Nucleus accumbens (tissue), 56 donors: ENCODE data around the gene CELF2.

Experiments used
- DNase-seq, 56 donors: peaks; one replicate each; lab custom pipeline; 2025; lab: John Stamatoyannopoulos, UW

The CELF2 gene

DNA sequence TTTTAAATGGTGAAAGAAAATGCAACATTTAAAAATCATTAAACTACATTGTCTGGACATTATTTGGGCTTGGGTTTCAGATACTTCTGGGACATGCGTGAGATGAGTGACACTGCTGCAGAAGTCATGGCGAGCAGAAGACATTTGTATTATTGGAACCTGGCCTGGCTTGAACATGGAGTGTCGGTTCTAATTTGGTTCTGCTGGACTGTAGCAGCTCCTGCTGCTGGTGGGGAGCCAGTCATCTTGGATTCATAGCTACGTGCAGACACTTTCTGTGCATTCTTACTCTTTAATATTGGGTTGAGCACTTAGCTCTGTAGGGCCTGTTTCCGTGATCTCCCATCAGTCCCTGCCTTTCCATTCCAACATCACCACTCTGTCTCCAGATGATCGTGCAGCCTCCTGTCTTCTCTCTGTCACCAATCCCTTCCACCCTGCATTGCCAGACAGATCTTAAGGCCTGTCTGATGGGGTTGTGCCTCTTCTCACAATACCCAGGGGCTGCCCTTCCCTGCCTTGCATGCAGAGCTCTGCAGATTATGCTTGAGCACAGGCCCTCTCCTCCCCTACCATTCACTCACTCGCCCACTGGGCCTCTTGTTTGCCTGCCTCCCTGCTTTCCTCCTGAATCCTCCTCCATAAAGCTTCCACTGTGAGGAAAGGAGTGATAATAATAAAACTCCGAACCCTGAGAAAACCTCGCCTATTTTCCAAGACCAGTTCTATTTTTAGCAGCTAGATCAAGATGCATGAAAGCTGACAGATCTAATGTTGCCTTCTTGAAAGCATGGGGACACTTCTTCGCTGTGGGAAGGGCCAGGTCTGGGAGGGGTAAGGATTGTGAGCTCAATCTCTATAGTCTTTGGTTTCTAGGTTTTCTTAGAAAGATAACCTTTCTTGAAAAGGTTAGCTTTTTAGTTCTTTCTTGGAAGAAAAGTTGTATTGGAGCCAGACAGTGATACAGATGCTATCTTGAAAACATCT lies 32.9 kb downstream of the CELF2 start:
- peak in 2 of 56 donors; percentile 41 to 51 for DNase-seq

DNA sequence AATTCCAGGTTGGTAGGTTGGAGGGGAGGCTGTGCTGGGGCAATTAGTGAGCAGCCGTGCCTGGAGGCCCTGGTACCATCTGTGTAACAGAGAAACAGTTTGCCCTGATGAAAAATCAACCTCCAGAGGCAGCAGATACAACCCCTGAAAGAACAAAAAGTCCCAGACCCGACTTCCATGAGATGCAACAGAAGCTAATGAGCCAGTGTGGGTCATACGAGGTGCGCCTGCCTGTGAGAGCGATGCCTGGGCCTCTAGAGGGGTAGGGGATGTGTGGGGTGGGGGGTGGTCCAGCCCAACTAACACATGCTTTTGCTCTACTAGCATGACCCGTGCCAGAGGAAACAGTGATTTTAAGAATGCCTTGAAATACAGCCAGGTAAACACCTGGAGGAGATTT lies 39.3 kb downstream of the CELF2 start:
- DNase-seq: no peak

DNA sequence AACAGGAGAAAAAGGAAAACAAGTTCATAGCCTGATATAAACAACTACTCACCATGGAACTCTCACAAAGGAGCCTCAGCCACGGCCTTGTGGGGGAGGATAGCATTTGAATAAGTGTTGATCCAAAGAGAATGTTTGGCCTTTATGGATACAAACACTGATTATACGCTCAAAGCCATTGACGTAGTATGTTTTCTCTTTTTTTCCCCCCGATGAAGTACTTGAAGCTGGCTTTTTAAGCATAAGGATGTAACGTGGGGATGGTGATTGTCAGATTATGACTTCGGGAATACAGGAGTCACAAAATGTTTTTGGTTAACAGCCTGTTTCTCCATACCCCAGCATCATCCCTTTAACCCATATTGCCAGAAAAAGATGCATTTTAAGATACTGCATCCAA lies 39.8 kb downstream of the CELF2 start:
- no peak for DNase-seq

DNA sequence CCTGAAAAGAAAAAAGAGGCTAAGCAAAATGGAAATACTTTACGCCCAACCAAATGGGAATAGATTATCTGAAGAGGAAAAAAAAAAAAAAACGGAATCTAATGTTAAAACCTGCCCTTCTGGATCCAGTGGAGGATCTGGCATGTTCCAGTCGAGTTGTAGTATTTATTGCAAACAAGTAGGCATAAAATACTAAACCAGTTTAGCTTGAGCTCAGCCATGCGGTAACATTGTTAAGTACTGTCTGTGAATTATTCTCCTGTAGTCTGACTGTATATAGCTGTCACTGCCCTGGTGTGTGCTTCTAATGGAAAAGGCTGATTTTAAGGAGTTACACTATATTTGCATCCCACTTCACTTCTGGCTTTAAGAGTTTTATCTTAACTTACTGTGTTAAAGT lies 40.3 kb downstream of the CELF2 start:
- DNase-seq: no peak

DNA sequence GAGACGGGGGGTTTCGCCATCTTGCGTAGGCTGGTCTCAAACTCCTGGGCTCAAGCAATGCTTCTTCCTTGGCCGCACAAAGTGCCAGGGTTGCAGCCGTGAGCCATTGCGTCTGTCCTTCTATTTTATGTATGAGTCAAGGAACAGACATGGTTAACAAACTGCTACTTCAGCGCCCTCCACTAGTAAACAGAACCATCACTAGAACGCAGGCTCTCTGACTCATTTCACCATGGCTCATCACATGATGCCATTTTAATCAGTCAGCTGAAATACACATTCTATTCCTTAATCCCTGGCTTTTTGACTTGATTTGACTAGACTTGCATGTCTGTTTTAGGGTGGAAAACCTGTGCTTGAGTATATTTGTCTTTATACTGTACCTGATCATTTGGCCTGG lies 41.3 kb downstream of the CELF2 start:
- DNase-seq: no peak

DNA sequence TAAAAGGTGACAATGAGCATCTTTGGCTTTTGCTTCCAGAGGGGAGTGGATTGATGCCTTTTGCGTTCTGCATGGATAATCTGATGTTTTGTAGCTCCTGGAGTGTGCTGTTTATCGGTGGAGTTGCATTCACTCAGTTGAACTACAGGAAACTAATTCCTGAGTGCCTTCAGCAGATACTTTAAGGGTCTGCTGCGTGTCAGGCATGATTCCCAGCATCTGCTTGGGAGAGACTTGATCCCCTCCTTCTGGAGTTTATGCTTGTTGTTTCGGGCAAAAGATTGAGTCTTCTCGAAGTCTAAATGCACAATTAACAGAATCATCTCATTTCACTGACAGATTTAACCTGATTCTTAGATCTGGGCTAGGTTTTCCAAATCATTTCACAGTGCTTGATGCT lies 46.2 kb downstream of the CELF2 start:
- no peak for DNase-seq

DNA sequence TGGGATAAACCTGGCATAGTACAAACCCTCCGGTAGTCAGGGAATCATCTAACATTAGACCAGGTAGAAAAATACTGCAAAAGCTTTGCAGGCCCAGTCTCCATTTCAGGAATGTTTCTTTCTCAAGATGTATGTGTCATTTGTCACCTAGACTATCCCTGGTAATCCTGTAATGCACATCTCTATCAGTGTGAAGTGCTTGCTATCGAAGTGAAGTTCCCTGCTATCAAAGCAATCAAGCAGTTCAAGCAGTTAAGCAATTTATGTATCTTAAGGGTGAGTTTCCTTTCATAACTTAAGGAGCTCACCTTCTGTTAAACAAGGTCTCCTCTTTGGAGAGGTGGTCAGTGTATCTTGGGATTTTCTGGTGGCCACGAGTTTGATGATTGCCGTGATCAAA lies 47.2 kb downstream of the CELF2 start:
- no peak for DNase-seq

DNA sequence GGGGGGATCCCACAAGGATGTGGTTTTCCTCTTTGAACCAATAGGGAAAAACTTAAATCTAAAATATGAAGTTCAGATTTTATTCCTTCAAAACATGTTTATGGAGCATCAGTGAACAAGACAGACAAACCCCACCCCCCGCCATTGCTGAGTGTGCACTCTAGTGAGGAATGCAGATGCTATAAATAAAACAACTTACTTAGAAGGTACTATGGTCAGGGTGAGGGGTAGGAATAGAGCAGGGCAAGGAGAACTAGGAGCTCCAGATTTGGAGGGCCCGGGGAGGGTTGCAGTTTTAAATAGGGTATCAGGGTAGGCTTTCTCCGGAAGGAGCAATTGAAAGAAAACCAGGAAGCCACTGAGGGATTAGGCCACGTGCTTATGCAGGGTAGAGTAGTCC lies 47.9 kb downstream of the CELF2 start:
- DNase-seq: no peak

DNA sequence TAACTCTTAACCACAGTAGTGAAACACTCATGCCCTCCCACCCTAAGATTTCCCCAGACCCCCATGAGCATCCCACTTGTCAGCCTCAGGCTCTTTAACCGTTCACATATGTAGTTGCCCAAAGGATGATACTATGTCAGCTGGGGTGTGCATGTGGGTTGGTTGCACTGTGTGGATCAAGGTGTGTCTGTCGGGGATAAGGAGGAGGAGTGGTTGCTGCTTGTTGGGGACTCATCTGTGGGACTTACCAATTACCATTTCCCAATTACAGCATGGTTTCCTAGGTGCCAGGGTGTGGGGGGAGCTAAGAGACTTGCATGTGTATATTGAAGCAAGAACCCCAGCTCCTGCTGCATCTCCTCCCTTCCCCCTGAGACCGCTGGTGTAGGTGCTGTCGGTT lies 48.8 kb downstream of the CELF2 start:
- DNase-seq: peak in 6 of 56 donors; percentile 21 to 37 (median 33)

DNA sequence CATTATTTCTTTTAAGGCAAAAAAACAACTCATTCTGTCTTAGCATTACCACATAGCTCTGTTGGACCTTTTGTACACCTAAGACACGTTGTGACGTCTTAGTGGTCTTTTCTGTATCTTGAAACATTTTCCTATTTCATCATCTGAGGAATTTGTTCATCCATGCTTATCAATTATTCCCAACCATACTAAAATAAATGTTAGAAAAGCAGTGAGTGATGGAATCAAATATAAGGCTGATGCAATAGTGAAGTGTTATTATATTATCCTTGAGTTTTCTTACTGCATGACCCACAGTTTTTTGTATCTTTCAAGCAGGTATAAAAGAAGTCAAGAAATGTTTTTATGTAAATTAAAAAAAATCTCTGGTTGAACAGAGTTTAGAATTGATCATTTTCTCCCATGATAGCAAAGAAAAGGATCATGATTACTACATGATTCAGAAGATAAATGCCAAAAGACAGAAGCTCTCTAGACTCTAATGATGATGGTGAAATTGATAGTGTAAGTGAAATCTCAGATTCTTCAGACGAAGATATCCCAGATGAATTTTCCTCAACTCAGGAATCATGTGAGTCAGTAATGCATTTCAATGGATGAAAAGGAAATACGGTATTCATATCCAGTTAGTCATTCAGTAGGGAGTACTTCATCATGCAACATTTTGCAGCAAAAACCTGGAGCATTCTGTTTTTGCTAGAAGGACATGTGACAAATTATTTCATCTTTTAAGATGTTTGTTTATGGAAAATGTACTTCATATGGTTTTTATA lies 51.4 kb downstream of the CELF2 start:
- DNase-seq: no peak

DNA sequence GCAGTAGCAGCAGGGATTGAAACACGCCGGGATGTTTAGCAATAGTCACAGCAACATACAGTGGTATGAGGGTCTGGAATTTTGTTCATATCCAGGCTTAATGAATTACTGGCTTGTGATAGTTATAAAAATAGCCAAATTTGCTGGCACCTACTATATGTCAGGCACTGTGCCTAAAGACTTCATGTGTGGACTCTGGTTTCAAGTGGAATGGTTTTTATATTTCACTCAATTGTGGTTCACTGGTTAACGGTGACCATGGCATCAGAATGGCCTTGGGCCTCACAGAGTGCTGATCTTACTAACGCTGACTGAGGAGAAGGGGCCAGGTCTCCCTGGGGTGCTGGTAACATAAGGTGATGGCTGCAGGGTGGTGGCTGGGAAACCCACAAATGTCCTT lies 55.7 kb downstream of the CELF2 start:
- DNase-seq: no peak

DNA sequence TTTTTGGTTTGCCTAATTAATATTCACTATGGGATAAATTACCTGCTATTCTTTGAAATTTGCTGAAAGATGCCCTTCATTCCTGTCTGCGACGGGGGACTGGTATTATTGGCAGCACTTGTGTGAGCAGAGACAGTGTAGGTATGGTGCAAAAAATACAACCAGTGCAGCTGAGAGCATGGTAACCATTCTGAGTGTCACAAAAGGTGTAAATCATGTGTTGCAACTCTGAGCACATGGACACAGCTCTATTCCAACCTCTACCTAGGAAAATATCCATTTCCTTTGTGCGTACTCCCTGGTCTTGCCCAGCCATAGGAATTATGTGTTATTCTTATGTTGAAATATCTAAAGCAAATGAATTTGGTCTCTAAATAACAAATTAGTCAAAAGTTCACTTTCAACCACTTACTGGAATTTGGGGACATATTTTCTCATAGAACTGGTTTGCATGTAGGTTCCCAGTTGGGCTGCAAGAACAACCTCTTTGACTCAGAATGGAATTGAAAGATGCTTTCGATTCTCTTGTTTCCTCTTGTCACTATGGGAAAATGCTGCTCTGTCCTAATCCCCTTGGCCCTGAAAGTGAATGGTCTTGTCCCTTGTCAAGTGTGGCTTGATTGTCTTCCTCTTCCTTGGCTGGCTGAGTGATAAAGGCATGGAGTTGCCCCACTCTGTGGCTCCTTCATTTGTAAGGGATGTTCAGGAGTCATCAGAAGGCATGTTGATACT lies 57.0 kb downstream of the CELF2 start:
- no peak for DNase-seq

DNA sequence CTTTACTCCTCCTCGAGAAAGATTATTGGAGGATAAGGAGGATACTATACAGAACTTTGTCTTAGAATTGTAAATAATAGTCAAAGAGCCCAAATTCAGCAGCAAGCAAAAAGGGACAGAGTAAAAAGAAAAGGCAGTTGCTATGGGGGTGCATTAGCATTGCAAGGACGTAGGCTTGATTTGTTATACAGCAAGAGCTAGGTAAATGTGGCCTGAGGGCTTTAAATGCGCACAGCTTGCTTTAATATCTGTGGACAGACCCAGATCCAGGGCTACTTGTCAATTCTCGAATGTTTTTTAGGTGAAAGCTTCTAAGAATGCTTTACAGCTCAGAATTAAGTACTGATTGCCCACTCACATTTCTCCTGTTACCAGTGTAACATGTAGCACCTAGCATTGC lies 58.5 kb downstream of the CELF2 start:
- no peak for DNase-seq

DNA sequence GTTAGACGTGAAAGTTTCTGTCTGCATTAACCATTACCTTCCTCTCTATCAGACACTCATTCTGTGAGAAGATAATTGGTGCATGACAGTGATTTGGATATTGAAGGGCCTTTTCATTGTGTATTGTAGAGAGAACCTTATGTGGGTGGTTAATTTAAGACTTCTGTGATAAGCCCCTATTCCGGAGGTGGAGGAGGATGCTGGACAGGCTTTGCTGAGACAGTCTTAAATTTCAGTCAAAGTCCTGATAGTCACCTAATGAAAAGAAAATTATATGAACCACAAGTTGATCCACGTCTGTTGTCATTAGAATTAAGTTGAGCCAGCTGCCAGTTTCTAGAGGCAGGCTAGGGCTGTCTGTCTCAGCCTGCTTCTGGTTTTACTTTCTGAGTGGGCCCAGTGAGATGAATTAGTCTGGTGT lies 62.9 kb downstream of the CELF2 start:
- no peak for DNase-seq

DNA sequence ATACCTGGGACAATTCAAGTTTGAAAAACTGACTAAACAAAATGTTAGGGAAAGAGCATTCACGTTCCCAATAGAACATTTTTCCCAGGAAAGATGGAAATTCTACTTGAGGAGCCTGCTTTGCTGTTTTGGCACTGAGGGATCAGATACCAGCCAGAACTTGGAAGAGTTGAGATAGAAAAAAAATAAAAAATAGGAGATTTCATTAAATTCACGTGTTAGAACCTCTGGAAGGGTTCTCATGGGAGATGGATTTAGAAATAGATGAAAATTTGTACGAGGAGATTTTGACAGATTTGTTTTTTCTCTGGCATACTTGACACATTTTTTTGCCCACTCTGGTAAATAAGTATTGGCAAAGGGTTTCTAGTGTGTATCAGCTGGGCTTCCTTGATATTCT lies 63.7 kb downstream of the CELF2 start:
- DNase-seq: no peak

DNA sequence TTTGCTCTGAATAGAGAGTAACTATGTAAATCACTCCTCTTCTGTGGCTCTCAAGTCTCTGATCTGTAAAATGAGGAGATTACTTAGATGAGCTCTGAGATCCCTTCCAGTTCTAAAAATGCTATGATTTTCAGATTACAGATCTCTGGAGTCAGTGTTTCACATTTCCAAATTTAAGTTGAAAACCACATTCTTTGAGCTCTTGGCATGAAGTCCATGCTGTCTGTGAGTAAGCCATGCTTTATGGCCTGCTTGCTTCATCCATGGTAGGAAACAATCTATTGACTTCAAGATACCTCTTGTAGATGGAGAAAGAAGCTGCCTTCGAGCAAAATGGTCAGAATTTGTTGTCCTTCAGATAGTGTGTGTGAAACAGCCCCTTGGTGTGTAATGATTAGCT lies 64.9 kb downstream of the CELF2 start:
- DNase-seq: no peak

DNA sequence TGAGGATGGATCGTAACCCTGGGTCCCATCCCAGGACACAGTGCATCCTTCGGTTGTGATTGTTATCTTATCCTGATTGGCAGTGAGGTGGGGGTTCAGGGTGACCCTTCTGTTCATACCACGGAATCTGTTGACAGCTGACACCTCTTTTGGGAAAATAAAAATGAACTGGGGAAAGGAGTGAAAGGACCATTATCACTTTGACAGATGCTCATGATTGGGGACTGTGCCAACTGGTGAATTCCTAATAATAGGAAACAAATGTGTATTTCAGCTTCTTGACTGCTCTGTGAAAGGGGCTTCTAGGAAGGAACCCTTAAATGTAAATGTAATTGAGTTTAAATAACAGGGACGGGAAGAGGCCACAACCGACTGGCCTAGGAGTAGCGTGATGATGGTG lies 65.4 kb downstream of the CELF2 start:
- DNase-seq: no peak

DNA sequence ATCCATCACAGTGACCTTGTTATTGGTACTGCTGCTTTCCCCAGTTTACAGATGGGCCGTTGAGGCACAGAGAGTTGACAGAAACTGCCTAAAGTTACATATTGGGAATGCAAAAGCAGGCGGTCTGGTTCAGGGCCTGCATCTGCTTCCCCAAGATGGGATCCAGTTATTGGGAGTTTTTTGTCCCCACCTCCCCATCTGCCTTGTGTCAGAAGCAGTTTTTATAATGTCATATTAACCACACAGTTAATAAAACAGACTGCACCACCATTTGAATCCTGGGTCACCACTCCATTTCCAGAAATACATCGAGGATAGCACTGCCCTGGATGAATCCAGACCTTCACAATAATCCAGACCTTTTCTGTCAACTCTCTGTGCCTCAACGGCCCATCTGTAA lies 67.9 kb downstream of the CELF2 start:
- no peak for DNase-seq

DNA sequence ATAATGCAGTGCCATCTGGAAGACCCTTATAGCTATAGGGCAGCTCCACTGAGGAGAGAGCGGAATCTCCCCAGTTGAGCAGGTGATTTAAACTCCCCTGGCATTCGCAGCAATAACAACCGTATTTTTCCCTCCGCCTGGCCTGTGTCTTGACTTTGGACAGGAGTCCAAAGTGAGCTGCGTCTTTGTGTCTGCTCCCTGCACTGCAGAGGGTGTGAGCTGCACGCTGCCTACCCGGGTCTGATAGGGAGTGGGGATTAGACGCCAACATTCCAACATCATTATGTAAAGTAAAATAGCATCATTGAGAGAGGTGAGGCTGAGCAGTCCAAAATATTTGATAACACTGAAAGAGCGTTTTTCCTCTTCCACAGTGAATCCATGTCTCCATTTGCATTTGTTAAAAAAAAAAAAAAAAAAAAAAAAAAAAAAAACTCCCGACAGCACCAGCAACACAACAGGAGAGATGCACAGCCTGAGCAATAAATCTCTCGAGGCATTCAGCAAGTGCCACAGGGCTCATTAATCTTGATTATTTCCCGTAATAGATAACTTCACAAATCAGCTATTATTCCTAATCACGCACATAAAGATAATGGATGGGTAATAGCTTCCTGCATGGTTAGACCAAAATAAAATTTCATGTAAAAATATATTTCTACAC lies 68.6 kb downstream of the CELF2 start:
- DNase-seq: no peak

DNA sequence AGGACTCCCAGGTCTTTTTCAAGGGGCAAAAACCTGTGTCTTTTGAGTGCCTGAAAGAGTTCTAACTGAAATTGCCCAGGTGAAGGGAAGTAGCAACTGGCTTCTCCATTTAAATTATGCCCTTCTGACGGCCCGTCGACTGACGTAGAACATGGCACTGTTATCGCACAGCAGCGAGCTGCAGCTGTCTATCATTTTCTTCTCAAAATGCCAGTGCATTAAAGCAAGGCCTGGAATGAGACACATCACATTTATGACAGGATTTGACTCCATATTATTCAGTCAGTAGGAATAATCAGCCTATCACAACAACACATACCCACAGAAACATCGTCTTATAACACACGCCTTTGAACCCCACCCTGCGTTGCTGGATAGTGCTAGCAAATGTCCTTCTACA lies 69.7 kb downstream of the CELF2 start:
- no peak for DNase-seq

DNA sequence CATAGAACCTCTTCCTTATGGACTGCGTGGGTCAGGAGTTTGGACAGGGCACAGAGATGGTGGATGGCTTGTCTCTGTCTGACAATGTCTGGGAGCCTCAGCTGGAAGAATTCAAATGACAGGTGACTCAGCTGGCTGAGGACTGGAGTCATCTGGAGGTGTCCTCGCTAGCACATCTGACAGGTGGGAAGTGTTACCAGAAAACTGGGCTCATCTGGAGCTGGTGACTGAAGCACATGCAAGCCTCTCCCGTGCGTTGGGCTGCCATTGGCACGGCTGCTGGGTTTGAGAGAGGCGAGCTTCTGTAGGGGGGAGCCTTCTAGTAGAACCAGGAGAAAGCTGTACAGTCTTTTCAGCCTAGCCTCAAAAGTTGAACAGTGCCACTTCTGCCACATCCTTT lies 71.0 kb downstream of the CELF2 start:
- DNase-seq: no peak
